Sigmoid colon (tissue), 4 donors: ENCODE results near the gene RNF212.

Experiments
- EP300 ChIP-seq, 4 donors: sonication (generic); formaldehyde crosslinking; IDR thresholded peaks; one replicate each; pipeline ENCODE4 v1.6.1; 2017; ENCODE audit warnings: antibody characterized with exemption in 4 of 4
- POLR2AphosphoS5 ChIP-seq, 4 donors: sonication (generic); formaldehyde crosslinking; IDR thresholded peaks; one replicate each; pipeline ENCODE4 v1.6.1; 2017; ENCODE audit warnings: antibody characterized with exemption in 4 of 4

DNA sequence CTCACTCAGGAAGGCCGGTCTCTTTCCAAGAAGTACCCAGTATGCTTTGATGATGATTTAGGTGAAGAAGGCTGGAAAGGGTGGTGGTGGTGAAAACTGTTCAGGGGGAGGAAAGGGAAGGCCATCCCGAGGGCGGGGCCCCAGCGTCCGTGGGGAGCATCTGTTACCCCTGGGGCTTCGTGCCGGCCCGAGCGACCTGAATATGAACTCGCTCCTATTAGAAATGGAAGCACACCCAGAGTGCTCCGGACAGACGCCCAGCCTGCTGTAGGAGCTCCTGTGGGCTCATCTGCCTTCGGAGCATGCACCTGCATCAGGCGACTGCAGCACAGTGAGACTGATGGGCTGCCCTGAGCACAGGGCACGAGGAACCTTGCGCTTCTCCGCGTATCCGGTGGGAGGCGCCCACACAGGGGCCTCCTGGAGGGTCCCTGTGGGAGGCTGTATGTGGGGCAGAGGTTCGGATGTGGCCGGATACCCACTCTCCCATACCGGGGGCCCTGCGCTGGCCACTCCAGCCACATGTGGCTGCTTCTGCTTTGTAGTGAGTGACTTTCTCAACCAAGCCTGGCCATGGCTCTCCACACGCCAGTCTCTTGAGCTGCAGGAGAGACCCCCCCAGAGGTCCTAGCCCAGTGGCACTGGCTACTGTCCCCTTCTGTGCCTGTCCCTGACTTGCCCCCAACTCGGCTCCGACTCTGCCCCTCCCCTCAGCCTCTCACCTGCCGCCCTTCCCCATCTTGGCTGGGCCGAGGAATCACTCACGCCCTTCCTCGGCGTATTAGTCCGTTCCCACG is 65.2 kb downstream of the RNF212 start:
- TF ChIP-seq POLR2AphosphoS5 (IDR thresholded peaks at IDR 0.05) (no peak), EP300 (IDR thresholded peaks at IDR 0.05) (no peak)
